GM04504 (cell line): ENCODE data around the gene PCDHGB4.
"Not testable (repeated sequence)": the region's sequence is repeated elsewhere in the genome, so short reads cannot be mapped to it uniquely, and the experiment has no call there.

Experiments
- DNase-seq: peaks from one replicate; pipeline ENCODE4 v3.0.0-alpha.2; 2012; ENCODE audit warnings: low read depth

PCDHGB4 gene

GRCh38 chr5:141398608-141399007 lies 11.1 kb downstream of the PCDHGB4 start:
- no peak for DNase-seq

- DNase-seq = no peak
These were observed 12.2 kb downstream of the PCDHGB4 start for GRCh38 chr5:141399555-141400258.

DNA sequence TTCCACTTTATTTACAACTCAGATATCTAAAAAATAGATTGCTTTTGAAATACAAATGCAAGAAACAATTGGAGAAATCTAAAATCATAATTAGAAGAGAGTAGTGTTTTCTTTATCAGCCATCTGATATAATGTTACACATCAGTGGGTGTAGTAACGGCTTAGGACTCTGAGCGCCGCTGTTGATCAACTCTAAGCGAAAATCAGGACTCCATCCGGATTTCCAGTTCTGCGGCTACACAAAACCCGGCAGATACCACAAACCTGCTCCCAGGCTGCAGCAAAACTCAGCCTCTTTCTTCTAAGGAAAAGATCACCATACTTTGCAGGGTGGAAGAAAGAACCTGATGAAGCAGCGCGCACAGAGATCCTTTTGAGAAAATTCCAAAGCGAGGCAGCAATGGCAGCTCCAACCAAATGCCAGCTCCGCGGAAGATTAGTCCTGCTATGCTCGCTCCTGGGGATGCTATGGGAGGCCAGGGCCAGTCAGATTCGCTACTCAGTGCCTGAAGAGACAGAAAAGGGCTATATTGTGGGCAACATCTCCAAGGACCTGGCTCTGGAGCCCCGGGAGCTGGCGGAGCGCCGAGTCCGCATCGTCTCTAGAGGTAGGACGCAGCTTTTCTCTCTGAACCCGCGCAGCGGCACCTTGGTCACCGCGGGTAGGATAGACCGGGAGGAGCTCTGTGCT lies 15.2 kb downstream of the PCDHGB4 start, which contains the start of gene PCDHGA9:
Gene PCDHGA9 (plus strand): TSS at position 226 of the 691 bp plus-strand sequence. CDS start 175 bp downstream, at position 401.
- no peak for DNase-seq

- no peak for DNase-seq
These were observed 15.9 kb downstream of the PCDHGB4 start for GRCh38 chr5:141403387-141403786.

DNA sequence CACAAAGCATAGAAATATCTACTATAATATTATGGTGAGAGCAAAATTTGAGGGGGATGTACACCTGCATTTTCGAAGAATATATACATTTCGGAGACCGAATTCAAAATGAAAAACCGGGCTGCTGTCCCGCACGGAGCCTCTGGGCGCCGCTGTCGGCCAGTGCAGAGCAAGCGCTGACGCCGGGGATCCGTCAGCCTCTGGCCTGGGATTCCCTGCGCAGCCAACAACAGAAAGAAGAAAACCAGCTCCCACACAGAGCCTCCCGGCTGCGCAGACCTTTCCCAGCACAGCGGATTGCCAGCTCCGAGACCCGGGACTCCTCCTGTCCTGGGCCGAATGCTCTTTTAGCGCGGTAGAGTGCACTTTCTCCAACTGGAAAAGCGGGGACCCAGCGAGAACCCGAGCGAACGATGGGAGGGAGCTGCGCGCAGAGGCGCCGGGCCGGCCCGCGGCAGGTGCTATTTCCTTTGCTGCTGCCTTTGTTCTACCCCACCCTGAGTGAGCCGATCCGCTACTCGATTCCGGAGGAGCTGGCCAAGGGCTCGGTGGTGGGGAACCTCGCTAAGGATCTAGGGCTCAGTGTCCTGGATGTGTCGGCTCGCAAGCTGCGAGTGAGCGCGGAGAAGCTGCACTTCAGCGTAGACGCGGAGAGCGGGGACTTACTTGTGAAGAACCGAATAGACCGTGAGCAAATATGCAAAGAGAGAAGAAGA lies 20.4 kb downstream of the PCDHGB4 start, which contains the start of gene PCDHGB6:
Gene PCDHGB6 (plus strand): TSS at position 232 of the 716 bp plus-strand sequence. CDS start 182 bp downstream, at position 414.
- not testable (repeated sequence) for DNase-seq

GRCh38 chr5:141409598-141410306 lies 22.3 kb downstream of the PCDHGB4 start:
- no peak for DNase-seq

DNA sequence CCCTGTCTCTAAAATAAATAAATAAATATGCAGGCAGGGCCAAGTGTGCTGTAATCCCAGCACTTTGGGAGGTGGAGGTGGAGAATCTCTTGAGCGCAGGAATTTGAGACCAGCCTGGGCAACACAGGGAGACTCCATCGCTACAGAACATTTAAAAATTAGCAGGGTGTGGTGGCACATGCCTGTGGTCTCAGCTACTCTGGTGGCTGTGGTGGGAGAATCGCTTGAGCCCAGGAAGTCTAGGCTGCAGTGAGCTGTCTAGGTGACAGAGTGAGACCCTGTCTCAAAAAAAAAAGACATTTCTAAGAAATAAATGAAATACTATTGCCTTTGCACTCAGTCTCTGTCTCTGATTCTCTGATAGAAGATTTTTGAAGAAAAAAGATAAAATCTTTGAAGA lies 24.1 kb downstream of the PCDHGB4 start:
- no peak for DNase-seq

GRCh38 chr5:141412854-141413539 lies 25.5 kb downstream of the PCDHGB4 start, which contains the start of gene PCDHGA10:
Gene PCDHGA10, plus strand, starts transcription at chr5:141412987. Its CDS starts 189 bp downstream, at chr5:141413176.
- DNase-seq = no peak

GRCh38 chr5:141413540-141414069 lies 26.1 kb downstream of the PCDHGB4 start:
- DNase-seq = no peak

DNA sequence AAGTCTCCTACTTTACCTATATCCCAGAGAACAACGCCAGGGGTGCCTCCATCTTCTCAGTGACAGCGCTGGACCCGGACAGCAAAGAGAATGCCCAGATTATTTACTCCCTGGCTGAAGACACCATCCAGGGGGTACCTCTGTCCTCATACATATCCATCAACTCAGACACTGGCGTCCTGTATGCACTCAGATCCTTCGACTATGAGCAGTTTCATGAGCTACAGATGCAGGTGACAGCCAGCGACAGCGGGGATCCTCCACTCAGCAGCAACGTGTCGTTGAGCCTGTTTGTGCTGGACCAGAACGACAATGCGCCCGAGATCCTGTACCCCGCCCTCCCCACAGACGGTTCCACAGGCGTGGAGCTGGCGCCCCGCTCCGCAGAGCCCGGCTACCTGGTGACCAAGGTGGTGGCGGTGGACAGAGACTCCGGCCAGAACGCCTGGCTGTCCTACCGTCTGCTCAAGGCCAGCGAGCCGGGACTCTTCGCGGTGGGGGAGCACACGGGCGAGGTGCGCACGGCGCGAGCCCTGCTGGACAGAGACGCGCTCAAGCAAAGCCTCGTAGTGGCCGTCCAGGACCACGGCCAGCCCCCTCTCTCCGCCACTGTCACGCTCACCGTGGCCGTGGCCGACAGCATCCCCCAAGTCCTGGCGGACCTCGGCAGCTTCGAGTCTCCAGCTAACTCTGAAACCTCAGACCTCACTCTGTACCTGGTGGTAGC lies 27.2 kb downstream of the PCDHGB4 start:
- DNase-seq = not testable (repeated sequence)

DNA sequence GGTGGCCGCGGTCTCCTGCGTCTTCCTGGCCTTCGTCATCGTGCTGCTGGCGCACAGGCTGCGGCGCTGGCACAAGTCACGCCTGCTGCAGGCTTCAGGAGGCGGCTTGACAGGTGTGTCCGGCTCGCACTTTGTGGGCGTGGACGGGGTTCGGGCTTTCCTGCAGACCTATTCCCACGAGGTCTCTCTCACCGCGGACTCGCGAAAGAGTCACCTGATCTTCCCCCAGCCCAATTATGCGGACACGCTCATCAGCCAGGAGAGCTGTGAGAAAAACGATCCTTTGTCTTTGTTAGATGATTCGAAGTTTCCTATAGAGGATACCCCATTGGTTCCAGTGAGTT lies 27.7 kb downstream of the PCDHGB4 start:
- DNase-seq = not testable (repeated sequence)

DNA sequence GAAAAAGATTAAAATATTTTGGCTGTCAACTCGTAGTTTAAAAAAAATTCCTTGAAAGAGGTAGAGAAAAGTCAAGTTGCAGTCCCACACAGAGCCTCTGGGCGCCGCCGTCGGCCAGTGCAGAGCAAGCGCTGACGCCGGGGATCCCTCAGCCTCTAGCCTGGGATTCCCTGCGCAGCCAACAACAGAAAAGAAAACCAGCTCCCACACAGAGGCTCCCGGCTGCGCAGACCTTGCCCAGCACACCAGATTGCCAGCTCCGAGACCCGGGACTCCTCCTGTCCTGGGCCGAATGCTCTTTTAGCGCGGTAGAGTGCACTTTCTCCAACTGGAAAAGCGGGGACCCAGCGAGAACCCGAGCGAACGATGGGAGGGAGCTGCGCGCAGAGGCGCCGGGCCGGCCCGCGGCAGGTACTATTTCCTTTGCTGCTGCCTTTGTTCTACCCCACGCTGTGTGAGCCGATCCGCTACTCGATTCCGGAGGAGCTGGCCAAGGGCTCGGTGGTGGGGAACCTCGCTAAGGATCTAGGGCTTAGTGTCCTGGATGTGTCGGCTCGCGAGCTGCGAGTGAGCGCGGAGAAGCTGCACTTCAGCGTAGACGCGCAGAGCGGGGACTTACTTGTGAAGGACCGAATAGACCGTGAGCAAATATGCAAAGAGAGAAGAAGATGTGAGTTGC lies 30.1 kb downstream of the PCDHGB4 start, which contains the start of gene PCDHGB7:
Gene PCDHGB7 (plus strand): TSS at position 184 of the 679 bp plus-strand sequence. CDS start 183 bp downstream, at position 367.
- peak; percentile 57 for DNase-seq

DNA sequence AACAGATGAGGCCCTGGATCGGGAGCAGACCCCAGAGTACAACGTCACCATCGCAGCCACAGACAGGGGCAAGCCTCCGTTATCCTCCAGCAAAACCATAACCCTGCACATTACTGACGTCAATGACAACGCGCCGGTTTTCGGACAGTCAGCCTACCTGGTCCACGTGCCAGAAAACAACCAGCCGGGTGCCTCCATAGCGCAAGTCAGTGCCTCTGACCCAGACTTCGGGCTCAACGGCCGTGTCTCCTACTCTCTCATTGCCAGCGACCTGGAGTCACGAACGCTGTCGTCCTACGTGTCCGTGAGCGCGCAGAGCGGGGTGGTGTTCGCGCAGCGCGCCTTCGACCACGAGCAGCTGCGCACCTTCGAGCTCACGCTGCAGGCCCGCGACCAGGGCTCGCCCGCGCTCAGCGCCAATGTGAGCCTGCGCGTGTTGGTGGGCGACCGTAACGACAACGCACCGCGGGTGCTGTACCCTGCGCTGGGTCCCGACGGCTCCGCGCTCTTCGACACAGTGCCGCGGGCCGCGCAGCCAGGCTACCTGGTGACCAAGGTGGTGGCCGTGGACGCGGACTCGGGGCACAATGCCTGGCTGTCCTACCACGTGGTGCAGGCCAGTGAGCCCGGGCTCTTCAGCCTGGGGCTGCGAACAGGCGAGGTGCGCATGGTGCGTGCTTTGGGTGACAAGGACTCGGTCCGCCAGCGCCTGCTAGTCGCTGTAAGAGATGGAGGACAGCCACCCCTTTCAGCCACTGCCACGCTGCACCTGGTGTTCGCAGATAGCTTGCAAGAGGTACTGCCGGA lies 31.8 kb downstream of the PCDHGB4 start:
- no peak for DNase-seq

- DNase-seq = no peak
These were observed 33.5 kb downstream of the PCDHGB4 start, which contains the start of gene PCDHGA11 for GRCh38 chr5:141420855-141421488. Gene PCDHGA11, plus strand, starts transcription at chr5:141421051. Its CDS starts 177 bp downstream, at chr5:141421228.

GRCh38 chr5:141421489-141421855 lies 34.0 kb downstream of the PCDHGB4 start:
- no peak for DNase-seq

DNA sequence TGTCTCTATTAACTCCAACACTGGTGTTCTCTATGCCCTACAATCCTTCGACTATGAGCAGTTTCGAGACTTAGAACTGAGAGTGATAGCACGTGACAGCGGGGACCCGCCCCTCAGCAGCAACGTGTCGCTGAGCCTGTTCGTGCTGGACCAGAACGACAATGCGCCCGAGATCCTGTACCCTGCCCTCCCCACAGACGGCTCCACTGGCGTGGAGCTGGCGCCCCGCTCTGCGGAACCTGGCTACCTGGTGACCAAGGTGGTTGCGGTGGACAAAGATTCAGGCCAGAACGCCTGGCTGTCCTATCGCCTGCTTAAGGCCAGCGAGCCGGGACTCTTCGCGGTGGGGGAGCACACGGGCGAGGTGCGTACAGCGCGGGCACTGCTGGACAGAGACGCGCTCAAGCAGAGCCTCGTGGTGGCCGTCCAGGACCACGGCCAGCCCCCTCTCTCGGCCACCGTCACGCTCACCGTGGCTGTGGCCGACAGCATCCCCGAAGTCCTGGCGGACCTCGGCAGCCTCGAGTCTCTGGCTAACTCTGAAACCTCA lies 35.3 kb downstream of the PCDHGB4 start:
- no peak for DNase-seq

DNA sequence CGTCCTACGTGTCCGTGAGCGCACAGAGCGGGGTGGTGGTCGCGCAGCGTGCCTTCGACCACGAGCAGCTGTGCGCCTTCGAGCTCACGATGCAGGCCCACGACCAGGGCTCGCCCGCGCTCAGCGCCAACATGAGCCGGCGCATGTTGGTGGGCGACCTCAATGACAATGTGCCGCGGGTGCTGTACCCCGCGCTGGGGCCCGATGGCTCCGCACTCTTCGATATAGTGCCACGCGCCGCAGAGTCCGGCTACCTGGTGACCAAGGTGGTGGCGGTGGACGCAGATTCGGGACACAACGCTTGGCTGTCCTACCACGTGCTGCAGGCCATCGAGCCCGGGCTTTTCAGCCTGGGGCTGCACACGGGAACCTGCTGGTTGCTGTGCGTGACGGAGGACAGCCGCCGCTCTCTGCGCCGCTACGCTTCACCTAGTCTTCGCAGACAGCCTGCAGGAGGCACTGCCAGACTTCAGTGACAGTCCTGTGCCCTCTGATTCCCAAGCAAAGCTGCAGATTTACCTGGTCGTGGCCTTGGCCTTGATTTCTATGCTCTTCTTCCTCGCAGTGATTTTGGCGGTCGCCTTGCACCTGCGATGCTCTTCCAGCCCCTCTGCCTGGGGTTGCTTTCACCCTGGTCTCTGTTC lies 40.4 kb downstream of the PCDHGB4 start:
- no peak for DNase-seq
